HCT116 (cell line): ENCODE data around the gene ZC3HAV1. TPM values are rescaled to one million over a fixed set of nuclear protein-coding genes. Genes with fewer than 3 reads are reported as not detected.

Experiments
- ATAC-seq: fragments of 200-7000 bp; cut with Tn5 transposase; 2 replicates; pipeline ENCODE4 v1.9.1; 2020; ENCODE audit warnings: mild to moderate bottlenecking, moderate library complexity
- BruUV-seq: library from RNA; stranded (reverse); fragments of 400-500 nt; replicated peaks from 2 replicates; lab custom pipeline; 2021; lab: Mats Ljungman, UMichigan
- CTCF ChIA-PET: fragments of 300-600 bp; sonication (Branson Sonifier 250); formaldehyde crosslinking; loops from one replicate; lab custom pipeline; 2021; ENCODE audit warnings: antibody characterized with exemption; lab: Charles Lee
- POLR2A ChIA-PET: fragments of 300-600, 350-600 bp; sonication (Branson Sonifier 250); formaldehyde crosslinking; loops from one replicate; lab custom pipeline; 2021; ENCODE audit warnings: antibody characterized with exemption; lab: Charles Lee
- RAD21 ChIA-PET, 2 experiments: fragments of 300-600 bp; sonication (Branson Sonifier 250); formaldehyde crosslinking; loops; one replicate each; lab custom pipeline; 2023; ENCODE audit warnings: low total read pairs in 2 of 2; ENCODE audit not compliant: uncharacterized antibody in 2 of 2, unreplicated experiment in 2 of 2, low non-redundant PET in 1 of 2; lab: Charles Lee
- DNase-seq: peaks from one replicate; pipeline ENCODE4 v3.0.0-alpha.2; 2010; ENCODE audit warnings: low read depth, low spot score
- H2AFZ ChIP-seq: fragments of 200-600 bp; shearing (Covaris generic), sonication (generic); 2 replicates; pipeline ENCODE4 v1.6.1; 2017; ENCODE audit warnings: low read depth, mixed run types, mixed read lengths, antibody characterized with exemption, low read length; ENCODE audit not compliant: poor library complexity, severe bottlenecking
- H3K27ac ChIP-seq: 2 replicates; pipeline ENCODE4 v1.5.1; 2012; ENCODE audit warnings: low read depth, low read length
- H3K27me3 ChIP-seq: fragments of 200-600 bp; sonication (generic); 2 replicates; pipeline ENCODE4 v1.6.1; 2016; ENCODE audit warnings: mixed run types, low read length, mixed read lengths; ENCODE audit not compliant: insufficient read depth
- H3K36me3 ChIP-seq, 2 experiments: fragments of 200-500 bp in 1 of 2; fragments of 200-600 bp in 1 of 2; sonication (Bioruptor generic) in 1 of 2; sonication (generic) in 1 of 2; 2 replicates each; pipeline versions ENCODE4 v1.5.1 to v1.6.1; 2014 to 2016; ENCODE audit warnings: low read length in 2 of 2, inconsistent platforms in 1 of 2, mixed read lengths in 1 of 2, mixed run types in 1 of 2; ENCODE audit not compliant: insufficient read depth in 2 of 2, control insufficient read depth in 1 of 2
- H3K4me1 ChIP-seq, 2 experiments: fragments of 200-600 bp in 1 of 2; sonication (generic) in 1 of 2; 2 replicates each; pipeline versions ENCODE4 v1.5.1 to v1.6.1; 2012 to 2017; ENCODE audit warnings: low read length in 2 of 2, inconsistent platforms in 1 of 2, mild to moderate bottlenecking in 1 of 2, mixed read lengths in 1 of 2, mixed run types in 1 of 2, moderate library complexity in 1 of 2; ENCODE audit not compliant: insufficient read depth in 2 of 2, control insufficient read depth in 1 of 2
- H3K4me2 ChIP-seq: fragments of 200-600 bp; sonication (generic); 2 replicates; pipeline ENCODE4 v1.6.1; 2017; ENCODE audit warnings: mixed run types, low read length, mixed read lengths
- H3K4me3 ChIP-seq, 2 experiments: fragments of 200-600 bp in 1 of 2; sonication (generic) in 1 of 2; replicated peaks in 1 of 2; 2 replicates each; pipeline ENCODE4 v1.5.1; 2011 to 2016; ENCODE audit warnings: low read length in 2 of 2, control low read depth in 1 of 2, low read depth in 1 of 2, mild to moderate bottlenecking in 1 of 2, mixed read lengths in 1 of 2, mixed run types in 1 of 2
- H3K79me2 ChIP-seq: fragments of 200-600 bp; sonication (generic); 2 replicates; pipeline ENCODE4 v1.6.1; 2017; ENCODE audit warnings: mild to moderate bottlenecking, mixed run types, low read length, moderate library complexity, mixed read lengths; ENCODE audit not compliant: insufficient read depth
- H3K9ac ChIP-seq: fragments of 200-600 bp; sonication (generic); 2 replicates; pipeline ENCODE4 v1.6.1; 2016; ENCODE audit warnings: low read length, mixed read lengths
- H3K9me2 ChIP-seq: fragments of 200-600 bp; sonication (generic), shearing (Covaris generic); 2 replicates; pipeline ENCODE4 v1.6.1; 2017; ENCODE audit warnings: mixed run types, mild to moderate bottlenecking, moderate library complexity; ENCODE audit not compliant: insufficient read depth
- H3K9me3 ChIP-seq, 2 experiments: fragments of 200-500 bp in 1 of 2; fragments of 200-600 bp in 1 of 2; sonication (Bioruptor generic) in 1 of 2; sonication (generic) in 1 of 2; 2 replicates each; pipeline ENCODE4 v1.6.1; 2014 to 2017; ENCODE audit warnings: low read length in 2 of 2, mixed read lengths in 2 of 2, inconsistent platforms in 1 of 2, low read depth in 1 of 2, mild to moderate bottlenecking in 1 of 2, mixed run types in 1 of 2, moderate library complexity in 1 of 2; ENCODE audit not compliant: control insufficient read depth in 1 of 2, insufficient read depth in 1 of 2
- H4K20me1 ChIP-seq: fragments of 200-600 bp; sonication (generic), shearing (Covaris generic); 2 replicates; pipeline ENCODE4 v1.6.1; 2017; ENCODE audit warnings: mixed run types, mild to moderate bottlenecking, moderate library complexity; ENCODE audit not compliant: insufficient read depth
- ATF3 ChIP-seq: IDR thresholded peaks from 2 replicates; pipeline ENCODE4 v1.6.1; 2012
- EZH2 ChIP-seq: fragments of 200-600 bp; sonication (generic); IDR thresholded peaks from 2 replicates; pipeline ENCODE4 v1.6.1; 2017; ENCODE audit warnings: antibody characterized with exemption, mixed run types
- FOSL1 ChIP-seq: IDR thresholded peaks from 2 replicates; pipeline ENCODE4 v1.6.1; 2012; ENCODE audit warnings: low read depth
- POLR2AphosphoS5 ChIP-seq: IDR thresholded peaks from 2 replicates; pipeline ENCODE4 v1.6.1; 2011; ENCODE audit warnings: mild to moderate bottlenecking, low read depth, low read length, moderate library complexity
- RAD21 ChIP-seq: IDR thresholded peaks from 2 replicates; pipeline ENCODE4 v1.6.1; 2012; ENCODE audit warnings: low read depth, mild to moderate bottlenecking
- REST ChIP-seq: IDR thresholded peaks from 2 replicates; pipeline ENCODE4 v1.6.1; 2012; ENCODE audit warnings: low read depth
- TCF7L2 ChIP-seq: IDR thresholded peaks from 2 replicates; pipeline ENCODE4 v1.7.0; 2011; ENCODE audit warnings: borderline replicate concordance, inconsistent platforms; ENCODE audit not compliant: insufficient read depth, insufficient read length; ENCODE audit errors: extremely low read depth
- intact Hi-C: fragments of 100-400 bp; cut with micrococcal nuclease; formaldehyde crosslinking; loops from 2 replicates; pipeline ENCODE4 v1.10.0; 2022
- total RNA-seq: library from RNA; stranded (reverse); gene quantifications from one replicate; pipeline ENCODE4 v1.2.1, GENCODE V29; 2021; ENCODE audit not compliant: unreplicated experiment

ZC3HAV1 gene
- total RNA-seq, 1 experiment from 2014 or later = 23.7 TPM

GRCh38 chr7:139127648-139128047 lies 18.1 kb upstream of the ZC3HAV1 start:
- ATAC-seq (no peak), DNase-seq (no peak)
- CTCF ChIA-PET = interaction anchor here (1.0 to 1.3 kb wide), 2 partner anchors 111 to 241 kb away, joined by 3 read pairs; no protein-coding TSS in a partner anchor

More at GRCh38 chr7:139127648-139128047, 18.1 kb upstream of the ZC3HAV1 start:
- H3K27ac ChIP-seq = no peak overlapping the region
- H4K20me1 ChIP-seq = no peaks in the 10 kb centered on the region
- H3K9ac ChIP-seq = no peak overlapping the region
- BruUV-seq = no TSS peak
- intact Hi-C loops = no loop called here
- no peak overlapping the region for H3K4me2 ChIP-seq
- H3K9me2 ChIP-seq = no peaks in the 10 kb centered on the region
- no peaks in the 10 kb centered on the region for H3K36me3 ChIP-seq
- no peaks in the 10 kb centered on the region for H3K79me2 ChIP-seq
- H2AFZ ChIP-seq = no peak overlapping the region
- no peaks in the 10 kb centered on the region for H3K9me3 ChIP-seq
- no peaks in the 10 kb centered on the region for H3K27me3 ChIP-seq
- TF ChIP-seq EZH2 (no peak), ATF3 (no peak), FOSL1 (no peak), POLR2AphosphoS5 (no peak), REST (no peak), TCF7L2 (no peak), RAD21 (peak; percentile 35; the same call in 1 of the 2 replicates)
- ChIA-PET RAD21 (no interaction called here), POLR2A (no interaction called here)
- H3K4me3 ChIP-seq = no peak overlapping the region
- peaks cover 0 to 2% of the 10 kb centered on the region in 2 experiments; a peak in 2 of 4 replicates for H3K4me1 ChIP-seq
